ENCODE measurements around the gene PLD5. TPM values are rescaled to one million over a fixed set of nuclear protein-coding genes. Genes with fewer than 3 reads are reported as not detected.
"Not testable (repeated sequence)": the region's sequence is repeated elsewhere in the genome, so short reads cannot be mapped to it uniquely, and the experiment has no call there.

PLD5 gene
- total RNA-seq, 1 experiment from 2014 or later, result not detected

GRCh38 chr1:242398351-242398750, 126.1 kb downstream of the PLD5 start:
- Histone ChIP-seq H3K9me3 (ENCODE audit: control insufficient read depth, insufficient read depth, low read depth, low read length) (no peaks in the 10 kb centered on the region), H3K27me3 (ENCODE audit: control insufficient read depth, insufficient read depth, low read length) (no peaks in the 10 kb centered on the region), H3K4me3 (ENCODE audit: low read depth in 2 of 2, low read length in 2 of 2) (no peak overlapping the region), H3K4me1 (ENCODE audit: control insufficient read depth, insufficient read depth, low read length) (no peaks in the 10 kb centered on the region), H3K36me3 (ENCODE audit: control insufficient read depth, insufficient read depth, low read length) (no peaks in the 10 kb centered on the region), H3K27ac (ENCODE audit: low read length) (no peak overlapping the region)
- POLR2A ChIA-PET, result no interaction called here
- DNase-seq (ENCODE audit: low read depth, low spot score) (no peak), ATAC-seq (no peak)
- in situ Hi-C loops (cut with HindIII; ENCODE audit: low pct_unique_long_range_greater_than_20kb, low sequenced_read_pairs) (no loop called here), intact Hi-C loops (cut with micrococcal nuclease; ENCODE audit: unreplicated experiment) (no loop called here)
- BruUV-seq (replicated peaks), result no TSS peak
- no peak for TF ChIP-seq REST (IDR thresholded peaks at IDR 0.05; ENCODE audit: insufficient read depth in 1 of 2, low read depth in 2 of 2, low read length in 1 of 2)
- no peak for TF ChIP-seq SIN3A (IDR thresholded peaks at IDR 0.05; ENCODE audit: borderline replicate concordance, insufficient read depth, low read depth, low read length)
- TF ChIP-seq, protein P1, sequence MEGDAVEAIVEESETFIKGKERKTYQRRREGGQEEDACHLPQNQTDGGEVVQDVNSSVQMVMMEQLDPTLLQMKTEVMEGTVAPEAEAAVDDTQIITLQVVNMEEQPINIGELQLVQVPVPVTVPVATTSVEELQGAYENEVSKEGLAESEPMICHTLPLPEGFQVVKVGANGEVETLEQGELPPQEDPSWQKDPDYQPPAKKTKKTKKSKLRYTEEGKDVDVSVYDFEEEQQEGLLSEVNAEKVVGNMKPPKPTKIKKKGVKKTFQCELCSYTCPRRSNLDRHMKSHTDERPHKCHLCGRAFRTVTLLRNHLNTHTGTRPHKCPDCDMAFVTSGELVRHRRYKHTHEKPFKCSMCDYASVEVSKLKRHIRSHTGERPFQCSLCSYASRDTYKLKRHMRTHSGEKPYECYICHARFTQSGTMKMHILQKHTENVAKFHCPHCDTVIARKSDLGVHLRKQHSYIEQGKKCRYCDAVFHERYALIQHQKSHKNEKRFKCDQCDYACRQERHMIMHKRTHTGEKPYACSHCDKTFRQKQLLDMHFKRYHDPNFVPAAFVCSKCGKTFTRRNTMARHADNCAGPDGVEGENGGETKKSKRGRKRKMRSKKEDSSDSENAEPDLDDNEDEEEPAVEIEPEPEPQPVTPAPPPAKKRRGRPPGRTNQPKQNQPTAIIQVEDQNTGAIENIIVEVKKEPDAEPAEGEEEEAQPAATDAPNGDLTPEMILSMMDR (IDR thresholded peaks at IDR 0.05), result no peak
- no peak for TF ChIP-seq POLR2AphosphoS5 (IDR thresholded peaks at IDR 0.05; ENCODE audit: low read depth, low read length)
- TF ChIP-seq TCF7L2 (IDR thresholded peaks at IDR 0.05; ENCODE audit: low read depth, low read length), result no peak
- CTCF ChIA-PET, result no interaction called here

DNA sequence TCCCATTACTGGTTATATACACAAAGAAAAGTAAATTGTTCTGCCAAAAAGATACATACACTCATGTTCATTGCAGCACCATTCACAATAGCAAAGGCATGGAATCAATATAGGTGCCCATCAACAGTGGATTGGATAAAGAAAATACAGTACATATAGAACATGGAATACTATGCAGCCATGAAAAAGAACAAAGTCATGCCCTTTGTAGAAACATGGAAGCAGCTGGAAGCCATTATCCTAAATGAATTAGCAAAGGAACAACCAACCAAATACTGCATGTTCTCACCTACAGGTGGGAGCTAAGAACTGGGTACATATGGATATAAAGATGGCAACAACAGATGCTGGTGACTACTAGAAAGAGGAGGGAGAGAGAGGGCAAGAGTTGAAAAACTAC, 132.6 kb downstream of the PLD5 start:
- TF ChIP-seq POLR2AphosphoS5 (IDR thresholded peaks at IDR 0.05; ENCODE audit: low read depth, low read length), result no peak
- no peak for TF ChIP-seq REST (IDR thresholded peaks at IDR 0.05; ENCODE audit: insufficient read depth in 1 of 2, low read depth in 2 of 2, low read length in 1 of 2)
- no peak for TF ChIP-seq TCF7L2 (IDR thresholded peaks at IDR 0.05; ENCODE audit: low read depth, low read length)
- TF ChIP-seq, protein P1 (IDR thresholded peaks at IDR 0.05), result no peak
- TF ChIP-seq SIN3A (IDR thresholded peaks at IDR 0.05; ENCODE audit: borderline replicate concordance, insufficient read depth, low read depth, low read length), result no peak
- BruUV-seq (replicated peaks), result no TSS peak
- ChIA-PET POLR2A (no interaction called here), CTCF (no interaction called here)
- ATAC-seq (no peak), DNase-seq (ENCODE audit: low read depth, low spot score) (no peak)
- Histone ChIP-seq H3K27ac (ENCODE audit: low read length) (no peak overlapping the region), H3K4me3 (ENCODE audit: low read depth in 2 of 2, low read length in 2 of 2) (no peak overlapping the region), H3K4me1 (ENCODE audit: control insufficient read depth, insufficient read depth, low read length) (no peaks in the 10 kb centered on the region), H3K27me3 (ENCODE audit: control insufficient read depth, insufficient read depth, low read length) (no peaks in the 10 kb centered on the region), H3K9me3 (ENCODE audit: control insufficient read depth, insufficient read depth, low read depth, low read length) (no peaks in the 10 kb centered on the region), H3K36me3 (ENCODE audit: control insufficient read depth, insufficient read depth, low read length) (no peaks in the 10 kb centered on the region)
- in situ Hi-C loops (cut with HindIII; ENCODE audit: low pct_unique_long_range_greater_than_20kb, low sequenced_read_pairs) (no loop called here), intact Hi-C loops (cut with micrococcal nuclease; ENCODE audit: unreplicated experiment) (no loop called here)

- H3K36me3 ChIP-seq (ENCODE audit: control insufficient read depth, insufficient read depth, low read length); CTCF ChIA-PET; H3K4me1 ChIP-seq (ENCODE audit: control insufficient read depth, insufficient read depth, low read length); BruUV-seq (replicated peaks); H3K27me3 ChIP-seq (ENCODE audit: control insufficient read depth, insufficient read depth, low read length); ATAC-seq; H3K4me3 ChIP-seq (ENCODE audit: low read depth in 2 of 2, low read length in 2 of 2); in situ Hi-C loops (cut with HindIII; ENCODE audit: low pct_unique_long_range_greater_than_20kb, low sequenced_read_pairs); H3K9me3 ChIP-seq (ENCODE audit: control insufficient read depth, insufficient read depth, low read depth, low read length); DNase-seq (ENCODE audit: low read depth, low spot score); POLR2A ChIA-PET; H3K27ac ChIP-seq (ENCODE audit: low read length); intact Hi-C loops (cut with micrococcal nuclease; ENCODE audit: unreplicated experiment): not testable (repeated sequence)
These were observed 148.4 kb downstream of the PLD5 start for GRCh38 chr1:242376121-242376520.

- POLR2A ChIA-PET; H3K4me1 ChIP-seq (ENCODE audit: control insufficient read depth, insufficient read depth, low read length); ATAC-seq; H3K27me3 ChIP-seq (ENCODE audit: control insufficient read depth, insufficient read depth, low read length); H3K27ac ChIP-seq (ENCODE audit: low read length); BruUV-seq (replicated peaks); intact Hi-C loops (cut with micrococcal nuclease; ENCODE audit: unreplicated experiment); H3K36me3 ChIP-seq (ENCODE audit: control insufficient read depth, insufficient read depth, low read length); DNase-seq (ENCODE audit: low read depth, low spot score); in situ Hi-C loops (cut with HindIII; ENCODE audit: low pct_unique_long_range_greater_than_20kb, low sequenced_read_pairs); H3K9me3 ChIP-seq (ENCODE audit: control insufficient read depth, insufficient read depth, low read depth, low read length); H3K4me3 ChIP-seq (ENCODE audit: low read depth in 2 of 2, low read length in 2 of 2): not testable (repeated sequence)
- CTCF ChIA-PET, result interaction anchor here (0.6 kb wide), 1 partner anchor 349 kb away, joined by 4 read pairs; no protein-coding TSS in a partner anchor
These were observed 174.1 kb downstream of the PLD5 start for GRCh38 chr1:242350446-242350845.

All from Panc1 (cell line).